Esophagus mucosa (tissue), 1 donor: Measurements from ENCODE around the gene COQ2. TPM values are rescaled to one million over a fixed set of nuclear protein-coding genes. Genes with fewer than 3 reads are reported as not detected.
"Not testable (repeated sequence)": the region's sequence is repeated elsewhere in the genome, so short reads cannot be mapped to it uniquely, and the experiment has no call there.

Experiments used
- ATAC-seq: fragments of 200-7000 bp; cut with Tn5 transposase; one replicate; pipeline ENCODE4 v1.9.1; 2020
- total RNA-seq: library from RNA; stranded (reverse); gene quantifications from one replicate; pipeline ENCODE4 v1.2.4, GENCODE V29; 2023
- donor health status: DM: yes; HTN: yes; CAD: no.

Gene COQ2
- 16.7 TPM for total RNA-seq

GRCh38 chr4:83284193-83285054 lies at the start of gene COQ2:
Gene COQ2, minus strand, starts transcription at chr4:83284798. Its CDS starts 34 bp downstream, at chr4:83284764.
- ATAC-seq = peak; percentile 97

GRCh38 chr4:83331956-83332355 lies 47.4 kb upstream of the COQ2 start:
- ATAC-seq = no peak

GRCh38 chr4:83329521-83330110 lies 45.0 kb upstream of the COQ2 start:
- ATAC-seq = peak; percentile 24

GRCh38 chr4:83328521-83329187 lies 44.1 kb upstream of the COQ2 start:
- peak; percentile 55 for ATAC-seq

GRCh38 chr4:83326546-83326945 lies 41.9 kb upstream of the COQ2 start:
- no peak for ATAC-seq

GRCh38 chr4:83325306-83325705 lies 40.7 kb upstream of the COQ2 start:
- ATAC-seq = not testable (repeated sequence)

GRCh38 chr4:83323136-83323535 lies 38.5 kb upstream of the COQ2 start:
- no peak for ATAC-seq

- no peak for ATAC-seq
Measured at GRCh38 chr4:83320548-83320947, 36.0 kb upstream of the COQ2 start.

GRCh38 chr4:83318666-83319065 lies 34.1 kb upstream of the COQ2 start:
- no peak for ATAC-seq

GRCh38 chr4:83317671-83318070 lies 33.1 kb upstream of the COQ2 start:
- ATAC-seq = no peak

- ATAC-seq = peak; percentile 99
Measured at GRCh38 chr4:83316459-83317165, 32.0 kb upstream of the COQ2 start.

GRCh38 chr4:83315341-83315870 lies 30.8 kb upstream of the COQ2 start:
- peak; percentile 32 for ATAC-seq

- ATAC-seq = no peak
Measured at GRCh38 chr4:83308672-83309071, 24.1 kb upstream of the COQ2 start.

- peak; percentile 81 for ATAC-seq
Measured at GRCh38 chr4:83307920-83308319, 23.3 kb upstream of the COQ2 start.

- ATAC-seq = no peak
Measured at GRCh38 chr4:83305187-83305586, 20.6 kb upstream of the COQ2 start.

GRCh38 chr4:83297548-83298260 lies 13.1 kb upstream of the COQ2 start:
- ATAC-seq = peak; percentile 61

GRCh38 chr4:83293305-83294046 lies 8.9 kb upstream of the COQ2 start:
- ATAC-seq = no peak

GRCh38 chr4:83290059-83290774 lies 5.6 kb upstream of the COQ2 start:
- not testable (repeated sequence) for ATAC-seq

GRCh38 chr4:83288381-83288780 lies 3.8 kb upstream of the COQ2 start:
- not testable (repeated sequence) for ATAC-seq

GRCh38 chr4:83285055-83285407 lies 433 bp upstream of the COQ2 start:
- peak; percentile 17 for ATAC-seq

- ATAC-seq = no peak
Measured at GRCh38 chr4:83283181-83283580, 1.4 kb downstream of the COQ2 start.
